HG03571 (cell line): Measurements from ENCODE around the gene GPX8.

ENCODE experiments used
- ATAC-seq: cut with Tn5 transposase; IDR thresholded peaks from one replicate; pipeline ENCODE4 v1.9.1; 2021; ENCODE audit not compliant: unreplicated experiment

Gene GPX8

DNA sequence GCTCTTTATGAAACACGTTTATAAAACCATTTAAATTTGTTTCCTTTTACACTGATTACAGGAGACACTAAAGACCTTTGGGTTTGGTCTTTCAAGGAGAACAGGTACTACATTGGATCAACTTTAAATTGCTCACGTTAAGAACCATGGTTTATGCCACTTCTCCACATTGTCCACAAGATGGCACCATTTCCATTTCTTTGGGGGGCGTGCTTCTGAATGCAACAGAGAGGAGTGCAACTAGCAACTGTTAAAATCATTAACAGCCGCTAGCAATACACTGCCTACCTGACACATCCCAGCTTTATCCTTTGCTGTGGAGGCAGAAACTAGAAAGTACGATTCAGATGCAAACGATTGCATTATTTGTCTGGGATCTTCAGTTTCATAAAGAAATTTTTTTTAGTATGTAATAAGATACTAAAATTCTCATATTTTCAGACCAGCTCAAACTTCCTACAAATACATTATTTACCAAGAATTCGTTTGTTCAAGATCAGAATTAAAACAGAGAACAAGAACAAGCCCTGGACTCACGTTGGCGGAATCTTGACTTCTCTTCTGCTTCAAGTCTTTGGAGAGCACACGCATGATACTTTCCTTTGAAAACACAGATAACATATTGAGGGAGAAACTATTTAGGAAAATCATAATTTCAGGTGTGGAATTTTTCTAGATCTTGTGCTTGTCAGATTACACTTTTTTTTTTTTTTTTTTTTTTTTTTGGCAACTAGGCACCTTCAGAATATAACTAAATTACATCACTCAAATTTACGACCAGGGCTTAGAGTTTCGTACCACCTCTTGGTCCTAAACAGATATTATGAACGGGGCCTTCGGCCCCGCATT lies 12.3 kb downstream of the GPX8 start:
- ATAC-seq, result peak; percentile 64

- ATAC-seq, result peak; percentile 83
These were observed 13.1 kb downstream of the GPX8 start, which contains the start of gene CDC20B for GRCh38 chr5:55172937-55173686. TSS of gene CDC20B (minus strand) at chr5:55173177. CDS start at chr5:55173000, 177 bp downstream.

DNA sequence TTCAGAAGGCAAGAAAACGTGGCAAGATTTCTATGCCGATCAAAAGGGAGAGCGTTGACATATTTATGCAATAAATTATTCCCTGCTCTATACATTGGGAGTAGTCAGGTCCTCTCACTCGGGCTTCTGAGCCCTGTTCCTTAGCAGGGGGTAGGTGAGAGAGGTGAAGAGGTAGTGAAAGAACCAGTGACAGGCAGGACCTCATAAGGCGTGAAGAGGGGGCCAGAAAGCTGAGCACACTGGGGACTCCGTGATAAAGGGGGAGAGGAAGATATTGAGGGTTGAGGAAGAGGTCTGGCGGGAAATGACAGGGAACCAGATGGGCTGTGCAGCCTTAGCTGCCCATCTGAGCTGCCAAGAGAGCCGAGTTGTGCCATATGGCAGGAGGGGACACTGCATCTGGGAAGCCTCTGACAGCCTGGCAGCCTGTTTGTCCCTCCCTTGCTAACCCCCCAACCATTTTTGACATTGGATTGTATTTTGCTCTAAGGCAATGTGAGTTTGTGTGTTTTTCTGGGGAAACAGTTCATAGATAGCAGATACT lies 13.8 kb downstream of the GPX8 start:
- peak; percentile 5 for ATAC-seq

- ATAC-seq, result no peak
These were observed 15.8 kb downstream of the GPX8 start for GRCh38 chr5:55175781-55176175.

DNA sequence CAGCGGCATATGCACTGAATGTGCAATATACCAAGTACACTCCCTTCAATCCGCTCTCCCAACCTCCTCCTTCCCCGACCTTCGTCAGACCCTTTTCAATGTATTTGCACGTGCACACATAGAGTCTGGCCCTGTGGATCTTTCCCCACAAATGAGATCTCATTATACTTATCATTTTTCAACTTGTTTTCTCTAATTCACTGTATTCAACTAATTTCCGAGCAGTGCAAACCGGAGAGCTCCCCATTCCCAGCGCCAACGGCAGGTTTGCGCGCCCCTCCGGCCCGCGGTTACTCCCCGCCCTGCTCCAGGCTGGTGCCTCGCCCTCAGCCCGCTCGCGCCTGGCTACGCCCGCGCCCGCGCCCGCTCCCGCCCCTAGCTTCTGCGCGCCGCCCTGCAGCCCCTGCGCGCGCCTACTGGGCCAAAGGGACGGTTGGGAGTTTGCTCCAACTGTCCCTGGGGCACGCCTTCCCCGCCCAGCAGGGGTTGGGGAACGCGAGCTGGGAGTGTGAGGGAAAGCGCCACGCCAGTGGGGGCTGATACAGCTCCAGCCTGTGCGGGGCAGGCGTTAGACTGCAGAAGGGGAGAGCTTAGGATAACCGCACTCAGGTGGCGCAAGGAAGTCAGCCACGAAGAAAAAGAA lies 16.3 kb downstream of the GPX8 start:
- no peak for ATAC-seq

DNA sequence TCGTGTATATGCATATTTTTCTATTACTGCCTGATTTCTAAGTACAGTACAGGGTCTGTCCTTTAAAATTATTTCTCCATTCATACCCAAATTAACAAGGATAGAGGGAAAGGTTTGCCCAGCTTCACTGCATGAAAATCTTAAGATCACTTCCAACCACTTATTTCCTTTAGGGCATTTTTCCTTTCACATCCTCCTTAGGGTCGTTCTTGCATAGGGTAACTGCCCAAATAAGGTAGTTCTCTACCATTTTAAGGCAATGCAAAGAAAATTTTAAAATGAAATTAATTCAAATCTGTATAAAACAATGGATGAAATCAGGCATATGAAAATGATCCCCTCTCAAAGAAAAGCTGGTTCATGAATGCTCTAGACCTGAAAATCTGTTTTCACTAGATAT lies 17.1 kb downstream of the GPX8 start:
- no peak for ATAC-seq

GRCh38 chr5:55180016-55180415 lies 20.0 kb downstream of the GPX8 start:
- no peak for ATAC-seq

DNA sequence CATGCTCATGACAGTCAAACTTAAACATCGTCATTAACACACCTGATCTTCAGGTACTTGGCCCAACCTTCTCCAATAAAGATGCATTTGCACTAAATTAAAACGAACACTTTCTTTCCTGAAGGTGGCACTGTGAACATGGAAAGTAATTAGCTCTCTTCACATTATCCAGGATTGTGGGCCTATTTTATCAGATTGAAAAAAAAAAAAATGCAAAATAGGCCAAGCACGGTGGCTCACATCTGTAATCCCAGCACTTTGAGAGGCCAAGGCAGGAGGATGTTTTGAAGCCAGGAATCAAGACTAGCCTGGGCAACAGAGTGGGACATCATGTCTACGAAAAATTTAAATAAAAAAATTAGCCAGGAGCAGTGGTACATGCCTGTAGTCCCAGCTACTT lies 27.4 kb downstream of the GPX8 start:
- no peak for ATAC-seq

GRCh38 chr5:55188656-55189540 lies 28.9 kb downstream of the GPX8 start:
- no peak for ATAC-seq

DNA sequence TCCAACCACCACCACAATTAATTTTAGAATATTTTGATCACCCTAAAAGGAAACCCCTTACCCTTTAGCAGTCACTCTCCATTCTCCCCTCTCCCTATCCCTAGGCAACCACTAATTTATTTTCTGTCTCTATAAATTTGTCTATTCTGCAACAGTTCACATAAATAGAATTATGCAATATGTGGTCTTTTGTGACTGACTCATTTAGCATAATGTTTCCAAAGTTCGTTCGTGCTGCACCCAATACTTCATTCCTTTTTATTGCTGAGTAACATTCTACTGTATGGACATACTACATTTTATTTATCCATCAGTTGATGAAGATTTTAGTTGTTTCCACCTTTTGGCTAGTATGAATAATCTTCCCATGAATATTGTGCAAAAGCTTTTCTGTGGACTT lies 31.2 kb downstream of the GPX8 start:
- no peak for ATAC-seq

DNA sequence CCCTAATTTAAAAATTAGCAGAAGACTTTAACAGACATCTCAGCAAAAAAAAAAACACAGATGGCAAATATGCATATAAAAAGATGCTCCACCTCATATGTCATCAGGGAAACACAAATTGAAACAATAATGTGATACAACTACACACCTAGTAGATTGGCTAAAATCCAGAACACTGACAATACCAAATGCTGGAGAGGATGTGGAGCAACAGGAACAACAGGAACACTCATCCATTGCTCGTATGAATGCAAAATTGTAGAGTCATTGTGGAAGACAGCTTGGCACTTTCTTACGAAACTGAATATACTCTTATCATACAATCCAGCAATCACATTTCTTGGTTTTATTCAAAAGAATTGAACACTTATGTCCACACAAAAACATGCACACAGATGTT lies 45.0 kb downstream of the GPX8 start:
- ATAC-seq, result no peak

- no peak for ATAC-seq
These were observed 51.4 kb downstream of the GPX8 start for GRCh38 chr5:55211184-55211874.
